Heart left ventricle (tissue), 13 donors: Measurements from ENCODE around the gene ZYG11B.
"Not testable (repeated sequence)": the region's sequence is repeated elsewhere in the genome, so short reads cannot be mapped to it uniquely, and the experiment has no call there.

Experiments
- CTCF ChIP-seq, 12 donors: fragments of 200-600 bp; sonication (generic) in 4 of 12; IDR thresholded peaks; one replicate each; pipeline versions ENCODE4 v1.5.0 to v1.8.0; 2018 to 2022; ENCODE audit warnings: antibody characterized with exemption in 12 of 12, mild to moderate bottlenecking in 5 of 12
- POLR2A ChIP-seq, 2 donors: fragments of 450-650 bp; IDR thresholded peaks; one replicate each; pipeline ENCODE4 v1.6.1; 2017; ENCODE audit warnings: antibody characterized with exemption in 2 of 2, mild to moderate bottlenecking in 2 of 2, moderate library complexity in 2 of 2
- donor health status: ischemic (EF 13 %, LVEDD 7.1; RV severe dilation, severe dysfunction).
- donor health status: DM: no; HTN: yes; CAD: no.
- donor health status: DM: no; HTN: no; CAD: no.
- donor health status: ischemic (EF 25% LVEDD 6.9; RV normal size, moderate dysfunction).
- donor health status: ischemic (EF 25% LVEDD 5.7; RV mildly dilated, moderate dysfunction).
- donor health status: ischemic (EF 35%, LVEDD 5.7; RV mildly dilated, moderate dysfunction).
- donor health status: nonischemic (EF 11% LVEDD 7.7; RV severe dilation, severe dysfunction).
- donor health status: DM: yes; HTN: yes; CAD: no.
- donor health status: PGD.
- donor health status: ischemic (EF 29% LVEDD 5.4; RV normal size, mild dysfunction).
- donor health status: nonischemic (EF 23%, LVEDD 6.1; RV moderate dilation, normal function).

- TF ChIP-seq CTCF, POLR2A (IDR thresholded peaks at IDR 0.05): not testable (repeated sequence)
Measured at GRCh38 chr1:52750139-52750538, 23.9 kb downstream of the ZYG11B start.
